RWPE1 (cell line): Measurements from ENCODE around the gene CLCN2.

Experiments used
- CTCF ChIA-PET: fragments of 350-600 bp; sonication (Branson Sonifier 250); formaldehyde crosslinking; extraction: SDS; loops from one replicate; lab custom pipeline; 2021; lab: Yijun Ruan, JAX
- POLR2A ChIA-PET: fragments of 400-600 bp; formaldehyde crosslinking; extraction: SDS; loops from one replicate; lab custom pipeline; 2020; ENCODE audit warnings: antibody characterized with exemption; ENCODE audit not compliant: low non-redundant PET; lab: Yijun Ruan, JAX
- DNase-seq: peaks from one replicate; pipeline ENCODE4 v3.0.0; 2012; ENCODE audit warnings: low spot score
- H3K27ac ChIP-seq: fragments of 450-650 bp; 2 replicates; pipeline ENCODE4 v1.5.1; 2017
- TF ChIP-seq, protein P1 (sequence below): fragments of 450-650 bp; conservative IDR thresholded peaks from 2 replicates; pipeline ENCODE4 v1.5.1; 2017; ENCODE audit warnings: low read depth, mild to moderate bottlenecking

The CLCN2 gene

DNA sequence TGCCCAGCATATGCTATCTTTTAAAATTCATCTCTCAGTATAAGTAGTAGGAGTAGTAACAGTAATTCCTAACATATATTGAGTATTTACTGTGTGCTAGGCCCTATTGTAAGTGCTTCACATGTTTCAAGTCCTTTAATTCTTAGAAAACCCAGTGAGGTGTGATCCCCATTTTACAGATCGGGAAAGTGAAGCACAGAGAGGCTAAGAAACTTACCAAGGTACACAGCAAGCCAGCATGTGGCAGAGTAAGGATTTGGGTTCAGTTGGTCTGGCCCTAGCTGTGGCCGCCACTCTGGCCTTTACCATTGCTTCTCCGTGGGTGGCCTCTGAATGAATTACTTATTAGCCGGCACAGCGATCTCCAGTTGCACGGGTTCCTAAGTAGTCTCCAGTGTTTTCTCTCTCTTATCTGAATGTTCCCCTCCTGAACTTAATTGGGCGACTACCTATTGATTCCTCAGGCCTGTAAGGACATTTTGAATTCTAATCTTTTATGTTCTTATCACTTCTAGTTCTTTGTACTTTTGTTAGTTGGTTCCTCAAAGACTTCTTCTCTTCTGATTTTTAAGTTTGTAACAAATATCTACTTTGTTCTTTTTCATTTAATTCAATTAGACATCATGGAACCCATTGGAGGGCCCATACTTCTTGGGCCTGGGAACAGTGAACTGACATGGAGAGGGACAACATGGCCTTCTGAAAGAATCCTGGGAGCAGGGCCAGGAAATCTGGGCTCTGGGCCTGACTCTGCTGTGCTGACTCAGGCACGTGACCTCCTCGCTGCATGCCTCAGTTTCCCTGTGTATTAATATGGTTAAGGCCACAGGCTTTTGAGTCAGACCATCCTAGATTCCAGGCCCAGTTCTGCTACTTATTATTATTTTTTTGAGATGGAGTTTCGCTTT is 11.6 kb downstream of the CLCN2 start:
- 0 out of 2 replicates have a peak overlapping the region, but pooled peaks have one; percentile 6 for H3K27ac ChIP-seq
- ChIA-PET POLR2A (no interaction called here), CTCF (interaction anchor here (1.0 kb wide), 1 partner anchor 201 kb away, joined by 4 read pairs; no protein-coding TSS in a partner anchor)
- DNase-seq: no peak
- TF ChIP-seq, protein P1, sequence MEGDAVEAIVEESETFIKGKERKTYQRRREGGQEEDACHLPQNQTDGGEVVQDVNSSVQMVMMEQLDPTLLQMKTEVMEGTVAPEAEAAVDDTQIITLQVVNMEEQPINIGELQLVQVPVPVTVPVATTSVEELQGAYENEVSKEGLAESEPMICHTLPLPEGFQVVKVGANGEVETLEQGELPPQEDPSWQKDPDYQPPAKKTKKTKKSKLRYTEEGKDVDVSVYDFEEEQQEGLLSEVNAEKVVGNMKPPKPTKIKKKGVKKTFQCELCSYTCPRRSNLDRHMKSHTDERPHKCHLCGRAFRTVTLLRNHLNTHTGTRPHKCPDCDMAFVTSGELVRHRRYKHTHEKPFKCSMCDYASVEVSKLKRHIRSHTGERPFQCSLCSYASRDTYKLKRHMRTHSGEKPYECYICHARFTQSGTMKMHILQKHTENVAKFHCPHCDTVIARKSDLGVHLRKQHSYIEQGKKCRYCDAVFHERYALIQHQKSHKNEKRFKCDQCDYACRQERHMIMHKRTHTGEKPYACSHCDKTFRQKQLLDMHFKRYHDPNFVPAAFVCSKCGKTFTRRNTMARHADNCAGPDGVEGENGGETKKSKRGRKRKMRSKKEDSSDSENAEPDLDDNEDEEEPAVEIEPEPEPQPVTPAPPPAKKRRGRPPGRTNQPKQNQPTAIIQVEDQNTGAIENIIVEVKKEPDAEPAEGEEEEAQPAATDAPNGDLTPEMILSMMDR: no peak

DNA sequence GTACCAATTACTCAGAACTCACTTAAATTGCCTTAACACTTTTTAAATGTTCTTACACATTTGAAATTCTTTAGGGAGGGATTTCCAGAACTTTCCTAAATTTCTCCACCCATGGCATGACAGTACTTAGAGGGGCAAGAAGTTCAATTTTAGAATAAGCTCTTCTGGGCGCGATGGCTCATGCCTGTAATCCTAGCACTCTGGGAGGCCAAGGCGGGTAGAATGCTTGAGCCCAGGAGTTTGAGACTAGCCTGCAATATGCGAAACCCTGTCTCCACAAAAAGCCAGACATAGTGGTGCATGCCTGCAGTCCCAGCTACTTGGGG is 13.4 kb downstream of the CLCN2 start:
- CTCF ChIA-PET: no interaction called here
- 0 out of 2 replicates have a peak overlapping the region, but pooled peaks have one; percentile 30 for H3K27ac ChIP-seq
- TF ChIP-seq, protein P1: no peak
- POLR2A ChIA-PET: no interaction called here
- DNase-seq: no peak

DNA sequence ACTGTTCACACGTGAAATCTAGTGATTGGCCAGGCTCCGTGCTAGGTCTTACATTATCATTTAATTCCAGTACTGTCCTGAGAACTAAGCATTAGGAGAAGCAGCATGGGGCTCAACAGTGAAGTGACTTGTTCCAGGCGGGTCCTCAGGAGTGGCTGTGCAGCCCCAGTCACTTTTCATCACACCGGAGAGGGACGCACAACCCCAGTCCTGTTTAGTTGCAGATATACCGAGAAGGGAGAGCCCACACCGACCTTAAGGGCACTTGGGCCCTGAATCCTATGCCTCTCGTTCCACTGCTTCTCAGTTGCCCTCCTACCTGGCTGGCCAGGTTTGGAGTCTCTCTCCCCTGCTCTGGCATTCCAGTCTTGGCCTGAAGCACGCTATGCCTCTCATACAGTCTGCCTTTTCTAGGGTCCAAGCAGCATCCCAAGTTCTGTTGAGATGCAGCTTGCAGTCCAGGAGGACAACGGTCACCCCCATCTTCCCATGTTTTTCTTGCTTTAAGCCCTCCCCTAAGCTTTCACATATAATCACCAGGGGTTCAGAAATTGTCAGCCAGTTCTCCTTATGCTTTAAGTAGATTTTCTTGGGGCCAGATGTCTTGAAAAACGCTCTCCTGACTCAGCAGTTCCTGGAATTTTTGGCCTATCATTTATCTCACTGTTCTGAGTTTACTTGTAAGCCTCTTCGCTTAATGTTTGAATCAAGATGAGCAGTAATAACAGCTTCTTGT is 13.9 kb downstream of the CLCN2 start:
- ChIA-PET POLR2A (no interaction called here), CTCF (no interaction called here)
- TF ChIP-seq, protein P1: no peak
- DNase-seq: no peak
- peak overlapping the region; percentile 39 for H3K27ac ChIP-seq

DNA sequence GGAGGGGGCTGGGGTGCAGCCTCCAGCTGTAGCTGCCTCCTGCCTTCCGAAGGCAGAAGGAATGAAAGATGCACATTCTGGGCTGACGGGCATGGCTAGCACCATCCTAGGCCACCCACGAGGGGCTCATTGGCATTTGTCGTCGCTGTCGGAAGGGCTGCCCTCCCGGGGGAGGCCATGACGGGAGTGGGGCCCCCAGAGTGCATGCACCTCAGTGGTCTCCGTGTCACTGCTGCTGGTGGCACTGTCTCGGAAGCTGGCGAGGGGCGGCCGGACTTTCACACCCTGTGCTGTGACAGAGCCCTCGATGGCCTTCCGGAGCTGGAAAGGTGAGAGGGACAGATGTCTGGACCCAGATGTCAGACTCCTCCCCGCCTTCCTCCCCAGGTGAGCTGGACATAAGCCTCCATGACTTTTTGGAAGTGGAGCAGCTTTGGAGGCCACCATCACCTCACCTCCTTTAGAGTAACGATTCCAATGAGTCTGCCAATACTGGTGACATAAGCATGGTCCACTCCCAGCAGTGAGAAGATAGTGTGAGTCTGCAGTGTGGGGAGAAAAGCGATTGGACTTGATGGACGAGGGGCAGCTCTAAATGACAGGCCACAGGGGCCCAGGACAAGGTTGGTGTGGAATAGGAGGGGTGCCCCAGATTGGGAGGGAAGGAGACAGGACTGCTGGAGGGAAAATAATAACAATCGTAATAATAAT is 14.8 kb downstream of the CLCN2 start:
- DNase-seq: no peak
- ChIA-PET POLR2A (no interaction called here), CTCF (interaction anchor here (0.8 to 1.5 kb wide), 4 partner anchors 14 to 195 kb away, joined by 3 to 6 read pairs (median 4); partner anchors contain the start of genes CLCN2 and POLR2H)
- TF ChIP-seq, protein P1: no peak
- peak overlapping the region; percentile 69 for H3K27ac ChIP-seq

DNA sequence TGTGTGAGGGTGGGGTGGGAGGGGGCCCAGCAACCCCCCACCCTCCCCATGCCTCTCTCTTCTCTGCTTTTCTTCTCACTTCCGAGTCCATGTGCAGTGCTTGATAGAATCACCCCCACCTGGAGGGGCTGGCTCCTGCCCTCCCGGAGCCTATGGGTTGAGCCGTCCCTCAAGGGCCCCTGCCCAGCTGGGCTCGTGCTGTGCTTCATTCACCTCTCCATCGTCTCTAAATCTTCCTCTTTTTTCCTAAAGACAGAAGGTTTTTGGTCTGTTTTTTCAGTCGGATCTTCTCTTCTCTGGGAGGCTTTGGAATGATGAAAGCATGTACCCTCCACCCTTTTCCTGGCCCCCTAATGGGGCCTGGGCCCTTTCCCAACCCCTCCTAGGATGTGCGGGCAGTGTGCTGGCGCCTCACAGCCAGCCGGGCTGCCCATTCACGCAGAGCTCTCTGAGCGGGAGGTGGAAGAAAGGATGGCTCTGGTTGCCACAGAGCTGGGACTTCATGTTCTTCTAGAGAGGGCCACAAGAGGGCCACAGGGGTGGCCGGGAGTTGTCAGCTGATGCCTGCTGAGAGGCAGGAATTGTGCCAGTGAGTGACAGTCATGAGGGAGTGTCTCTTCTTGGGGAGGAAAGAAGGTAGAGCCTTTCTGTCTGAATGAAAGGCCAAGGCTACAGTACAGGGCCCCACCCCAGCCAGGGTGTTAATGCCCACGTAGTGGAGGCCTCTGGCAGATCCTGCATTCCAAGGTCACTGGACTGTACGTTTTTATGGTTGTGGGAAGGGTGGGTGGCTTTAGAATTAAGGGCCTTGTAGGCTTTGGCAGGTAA is 15.9 kb downstream of the CLCN2 start:
- TF ChIP-seq, protein P1: peak; percentile 52
- peak overlapping the region; percentile 69 for H3K27ac ChIP-seq
- ChIA-PET POLR2A (interaction anchor here (0.6 kb wide), 1 partner anchor 46 kb away, joined by 4 read pairs; the partner anchor contains the start of gene PSMD2), CTCF (interaction anchor here (0.6 to 1.5 kb wide), 7 partner anchors 10 to 196 kb away, joined by 3 to 6 read pairs (median 3); partner anchors contain the start of genes CLCN2 and POLR2H)
- DNase-seq: peak; percentile 75
